Measurements from ENCODE around the gene C19orf38. TPM values are rescaled to one million over a fixed set of nuclear protein-coding genes. Genes with fewer than 3 reads are reported as not detected.

The C19orf38 gene
- total and polyA plus RNA-seq, 2 experiments from 2014 or later: 0.45 TPM; not detected in 1

- TF ChIP-seq ZNF462 (CRISPR knock-in tag; IDR thresholded peaks at IDR 0.05): no peak
- no peak for TF ChIP-seq CTCF (conservative IDR thresholded peaks at IDR 0.05; ENCODE audit: low read depth in 2 of 2)
- no peak for TF ChIP-seq EZH2phosphoT487 (IDR thresholded peaks at IDR 0.05; ENCODE audit: unreplicated experiment)
- no peak for TF ChIP-seq REST (IDR thresholded peaks at IDR 0.05; ENCODE audit: unreplicated experiment)
- TF ChIP-seq ETS1 (IDR thresholded peaks at IDR 0.05): no peak
- no peak for TF ChIP-seq CREB1 (CRISPR knock-in tag; IDR thresholded peaks at IDR 0.05; ENCODE audit: low read depth)
- no peak for TF ChIP-seq JUNB (IDR thresholded peaks at IDR 0.05; ENCODE audit: unreplicated experiment)
- TF ChIP-seq EZH2 (IDR thresholded peaks at IDR 0.05; ENCODE audit: low read depth, unreplicated experiment): no peak
Observed at GRCh38 chr19:10846500-10847202, 1.6 kb upstream of the C19orf38 start (continued).
